OCI-LY1 (cell line): ENCODE data around the gene UBE4B.

ENCODE experiments used
- H2AFZ ChIP-seq: fragments of 200-600 bp; sonication (generic), shearing (Covaris generic); 2 replicates; pipeline ENCODE4 v1.6.0; 2014; ENCODE audit warnings: antibody characterized with exemption, mild to moderate bottlenecking, low read length
- H3F3A ChIP-seq: fragments of 200-600 bp; sonication (generic), shearing (Covaris generic); 2 replicates; pipeline ENCODE4 v1.6.0; 2014; ENCODE audit warnings: mild to moderate bottlenecking, antibody characterized with exemption, low read length, moderate library complexity; ENCODE audit not compliant: insufficient read depth
- H3K27ac ChIP-seq: fragments of 200-600 bp; sonication (generic); 2 replicates; pipeline ENCODE4 v1.5.1; 2014; ENCODE audit warnings: low read length, mixed run types, mild to moderate bottlenecking, low read depth; ENCODE audit not compliant: poor library complexity, severe bottlenecking
- H3K27me3 ChIP-seq: fragments of 200-600 bp; sonication (generic); 2 replicates; pipeline ENCODE4 v1.6.0; 2014; ENCODE audit warnings: antibody characterized with exemption, mild to moderate bottlenecking, low read length, moderate library complexity; ENCODE audit not compliant: insufficient read depth
- H3K36me3 ChIP-seq: fragments of 200-600 bp; sonication (generic); 2 replicates; pipeline ENCODE4 v1.6.1; 2014; ENCODE audit warnings: mild to moderate bottlenecking, antibody characterized with exemption, low read length, moderate library complexity, mixed read lengths; ENCODE audit not compliant: insufficient read depth
- H3K4me1 ChIP-seq: fragments of 200-600 bp; sonication (generic); 2 replicates; pipeline ENCODE4 v1.5.1; 2014; ENCODE audit warnings: mild to moderate bottlenecking, low read length, moderate library complexity; ENCODE audit not compliant: insufficient read depth, severe bottlenecking
- H3K4me2 ChIP-seq: fragments of 200-600 bp; sonication (generic), shearing (Covaris generic); 2 replicates; pipeline ENCODE4 v1.6.1; 2014; ENCODE audit warnings: low read length
- H3K4me3 ChIP-seq: fragments of 200-600 bp; sonication (generic); 2 replicates; pipeline ENCODE4 v1.5.1; 2014; ENCODE audit warnings: low read length, low read depth, mild to moderate bottlenecking, mixed read lengths; ENCODE audit not compliant: poor library complexity, severe bottlenecking
- H3K79me2 ChIP-seq: fragments of 200-600 bp; shearing (Covaris generic); 2 replicates; pipeline ENCODE4 v1.6.1; 2016; ENCODE audit warnings: mixed run types, low read length, mixed read lengths; ENCODE audit not compliant: insufficient read depth
- H3K9ac ChIP-seq: fragments of 200-600 bp; sonication (generic), shearing (Covaris generic); 2 replicates; pipeline ENCODE4 v1.6.1; 2014; ENCODE audit warnings: mild to moderate bottlenecking, low read length, mixed read lengths
- H3K9me2 ChIP-seq: fragments of 200-600 bp; sonication (generic), shearing (Covaris generic); 2 replicates; pipeline ENCODE4 v1.6.1; 2014; ENCODE audit warnings: low read depth, mild to moderate bottlenecking, low read length, mixed read lengths
- H3K9me3 ChIP-seq: fragments of 200-600 bp; shearing (Covaris generic); 2 replicates; pipeline ENCODE4 v1.6.1; 2014; ENCODE audit warnings: low read length, mixed read lengths
- H4K20me1 ChIP-seq: fragments of 200-600 bp; sonication (generic), shearing (Covaris generic); 2 replicates; pipeline ENCODE4 v1.6.0; 2016; ENCODE audit warnings: mild to moderate bottlenecking, low read length; ENCODE audit not compliant: insufficient read depth
- EZH2 ChIP-seq: fragments of 200-600 bp; sonication (generic), shearing (Covaris generic); IDR thresholded peaks from 2 replicates; pipeline ENCODE4 v1.8.0; 2017; ENCODE audit warnings: borderline replicate concordance, mixed run types, mild to moderate bottlenecking, antibody characterized with exemption, low read length, moderate library complexity, mixed read lengths
- TF ChIP-seq, protein P1 (sequence below): fragments of 200-600 bp; sonication (generic), shearing (Covaris generic); IDR thresholded peaks from 2 replicates; pipeline ENCODE4 v1.5.1; 2017; ENCODE audit warnings: mild to moderate bottlenecking, antibody characterized with exemption, low read length, moderate library complexity, mixed read lengths

The UBE4B gene

DNA sequence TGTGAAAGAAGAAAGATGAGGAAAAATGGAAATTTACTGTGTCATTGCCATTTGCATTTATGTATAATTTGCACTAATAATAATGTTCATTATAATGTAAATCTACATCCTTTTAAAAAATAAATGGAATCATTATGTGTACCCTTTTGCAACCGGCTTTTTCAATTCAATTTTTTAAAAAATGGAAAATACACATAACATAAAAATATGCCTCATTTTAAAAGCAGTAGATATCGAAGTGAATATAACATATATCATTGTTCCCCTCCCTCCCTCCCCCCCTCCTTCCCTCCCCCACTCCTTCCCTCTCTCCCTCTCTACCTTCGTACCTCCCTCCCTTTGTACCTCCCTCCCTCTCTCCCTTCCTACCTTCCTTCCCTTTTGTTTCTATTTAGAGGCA, 33.0 kb downstream of the UBE4B start:
- Histone ChIP-seq H3K4me2 (no peak overlapping the region), H3K36me3 (no peaks in the 10 kb centered on the region), H3K9ac (no peak overlapping the region), H3K4me3 (no peak overlapping the region), H2AFZ (no peak overlapping the region), H3F3A (no peaks in the 10 kb centered on the region), H3K27me3 (no peaks in the 10 kb centered on the region), H3K9me2 (no peaks in the 10 kb centered on the region), H3K4me1 (no peaks in the 10 kb centered on the region), H4K20me1 (no peaks in the 10 kb centered on the region), H3K27ac (no peak overlapping the region), H3K79me2 (no peaks in the 10 kb centered on the region), H3K9me3 (no peaks in the 10 kb centered on the region)
- TF ChIP-seq, protein P1, sequence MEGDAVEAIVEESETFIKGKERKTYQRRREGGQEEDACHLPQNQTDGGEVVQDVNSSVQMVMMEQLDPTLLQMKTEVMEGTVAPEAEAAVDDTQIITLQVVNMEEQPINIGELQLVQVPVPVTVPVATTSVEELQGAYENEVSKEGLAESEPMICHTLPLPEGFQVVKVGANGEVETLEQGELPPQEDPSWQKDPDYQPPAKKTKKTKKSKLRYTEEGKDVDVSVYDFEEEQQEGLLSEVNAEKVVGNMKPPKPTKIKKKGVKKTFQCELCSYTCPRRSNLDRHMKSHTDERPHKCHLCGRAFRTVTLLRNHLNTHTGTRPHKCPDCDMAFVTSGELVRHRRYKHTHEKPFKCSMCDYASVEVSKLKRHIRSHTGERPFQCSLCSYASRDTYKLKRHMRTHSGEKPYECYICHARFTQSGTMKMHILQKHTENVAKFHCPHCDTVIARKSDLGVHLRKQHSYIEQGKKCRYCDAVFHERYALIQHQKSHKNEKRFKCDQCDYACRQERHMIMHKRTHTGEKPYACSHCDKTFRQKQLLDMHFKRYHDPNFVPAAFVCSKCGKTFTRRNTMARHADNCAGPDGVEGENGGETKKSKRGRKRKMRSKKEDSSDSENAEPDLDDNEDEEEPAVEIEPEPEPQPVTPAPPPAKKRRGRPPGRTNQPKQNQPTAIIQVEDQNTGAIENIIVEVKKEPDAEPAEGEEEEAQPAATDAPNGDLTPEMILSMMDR, result no peak
- no peak for TF ChIP-seq EZH2

DNA sequence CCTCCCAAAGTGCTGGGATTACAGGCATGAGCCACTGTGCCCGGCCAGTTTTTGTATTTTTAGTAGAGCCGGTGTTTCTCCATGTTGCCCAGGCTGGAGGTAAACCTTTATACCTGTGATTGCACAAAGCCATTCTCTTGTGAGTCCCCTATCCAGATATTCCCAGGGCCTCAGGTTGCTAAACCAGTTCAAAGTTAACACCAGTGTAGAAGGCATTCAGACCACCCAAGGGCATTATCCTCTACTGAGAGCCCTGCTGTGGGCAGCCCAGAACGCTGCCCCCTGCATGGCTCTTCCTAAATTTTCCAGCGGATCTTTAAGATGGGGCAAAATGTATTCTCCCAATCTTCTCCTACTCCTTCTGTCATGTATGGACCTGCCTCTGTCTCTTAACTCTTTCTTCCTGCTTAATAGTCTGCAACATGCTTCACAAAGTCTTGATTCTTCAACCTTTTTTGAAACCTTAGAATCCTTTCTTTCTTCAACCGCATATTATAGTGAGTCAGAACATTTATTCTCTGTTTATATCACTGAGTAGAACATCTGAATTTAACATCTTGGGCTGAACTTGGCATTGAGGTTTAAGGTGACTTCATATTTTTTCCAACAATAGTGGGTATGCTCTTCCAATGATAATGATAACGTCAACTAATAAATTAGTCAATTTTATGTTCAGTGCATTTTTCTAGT, 36.0 kb downstream of the UBE4B start:
- TF ChIP-seq, protein P1, result no peak
- no peak for TF ChIP-seq EZH2
- Histone ChIP-seq H4K20me1 (no peaks in the 10 kb centered on the region), H3K79me2 (no peaks in the 10 kb centered on the region), H3K27me3 (no peaks in the 10 kb centered on the region), H3K9ac (no peak overlapping the region), H3F3A (no peaks in the 10 kb centered on the region), H3K9me3 (no peaks in the 10 kb centered on the region), H2AFZ (no peak overlapping the region), H3K27ac (no peak overlapping the region), H3K4me1 (peaks cover under 1% of the 10 kb centered on the region), H3K36me3 (peaks cover 5% of the 10 kb centered on the region; the same call in 1 of the 2 replicates), H3K4me2 (no peak overlapping the region), H3K9me2 (no peaks in the 10 kb centered on the region), H3K4me3 (no peak overlapping the region)

DNA sequence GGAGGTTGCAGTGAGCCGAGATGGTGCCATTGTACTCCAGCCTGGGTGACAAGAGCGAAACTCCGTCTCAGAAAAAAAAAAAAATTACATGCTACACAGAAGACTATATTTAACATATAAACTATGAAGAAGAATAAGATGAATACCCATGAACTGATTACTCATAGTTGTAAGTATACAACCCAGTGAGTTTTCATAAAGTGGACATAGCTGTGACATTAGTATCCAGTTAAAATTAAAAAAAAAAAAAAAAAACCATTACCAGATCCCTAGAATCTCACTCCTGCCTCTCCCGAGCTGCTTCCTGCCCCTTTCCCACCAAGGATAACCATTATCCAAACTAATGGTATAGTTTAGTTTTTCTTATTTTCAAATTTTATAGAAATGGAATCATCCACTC, 37.4 kb downstream of the UBE4B start:
- Histone ChIP-seq H3K9me3 (no peaks in the 10 kb centered on the region), H3K9ac (no peak overlapping the region), H3K9me2 (no peaks in the 10 kb centered on the region), H3F3A (no peaks in the 10 kb centered on the region), H2AFZ (no peak overlapping the region), H3K27ac (no peak overlapping the region), H3K36me3 (peaks cover 5% of the 10 kb centered on the region; the same call in 1 of the 2 replicates), H3K4me1 (peaks cover 12% of the 10 kb centered on the region), H4K20me1 (no peaks in the 10 kb centered on the region), H3K4me2 (no peak overlapping the region), H3K4me3 (no peak overlapping the region), H3K27me3 (no peaks in the 10 kb centered on the region), H3K79me2 (no peaks in the 10 kb centered on the region)
- no peak for TF ChIP-seq EZH2
- TF ChIP-seq, protein P1, result no peak
